ENCODE measurements around the gene NTRK3. TPM values are rescaled to one million over a fixed set of nuclear protein-coding genes. Genes with fewer than 3 reads are reported as not detected.

Gene NTRK3
- total RNA-seq, 6 donors from 2014 or later, result 1.4 to 11.5 (median 2.4) TPM

GRCh38 chr15:88193415-88193814 is 63.1 kb downstream of the NTRK3 start:
- no peak overlapping the region for H3K27ac ChIP-seq
- H3K4me3 ChIP-seq, result no peak overlapping the region
- H3K36me3 ChIP-seq, result no peaks in the 10 kb centered on the region
- H3K27me3 ChIP-seq, result no peaks in the 10 kb centered on the region
- no peaks in the 10 kb centered on the region for H3K4me1 ChIP-seq
- no peak for DNase-seq
- no peaks in the 10 kb centered on the region for H3K9me3 ChIP-seq
- 72% methylated on average over 4 of the region's 4 CpGs for WGBS, 2 donors
- TF ChIP-seq POLR2AphosphoS5 (IDR thresholded peaks at IDR 0.05) (no peak), POLR2A (IDR thresholded peaks at IDR 0.05) (no peak)
- no peak for ATAC-seq (ENCODE audit: low FRiP score in 2 of 2)

GRCh38 chr15:88191812-88192165 is 64.8 kb downstream of the NTRK3 start:
- ATAC-seq (ENCODE audit: low FRiP score in 2 of 2), result peak in 1 of 2 donors; percentile 17
- Histone ChIP-seq H3K36me3 (no peaks in the 10 kb centered on the region), H3K9me3 (no peaks in the 10 kb centered on the region), H3K4me1 (no peaks in the 10 kb centered on the region), H3K27me3 (no peaks in the 10 kb centered on the region), H3K27ac (no peak overlapping the region), H3K4me3 (no peak overlapping the region)
- WGBS, 2 donors, result 58 to 80% methylated on average over 4 to 10 of the region's 10 CpGs
- DNase-seq, result peak in 1 of 2 donors; percentile 58
- TF ChIP-seq POLR2A (IDR thresholded peaks at IDR 0.05) (no peak), POLR2AphosphoS5 (IDR thresholded peaks at IDR 0.05) (no peak), EP300 (IDR thresholded peaks at IDR 0.05) (no peak)
- TF ChIP-seq, protein P1, sequence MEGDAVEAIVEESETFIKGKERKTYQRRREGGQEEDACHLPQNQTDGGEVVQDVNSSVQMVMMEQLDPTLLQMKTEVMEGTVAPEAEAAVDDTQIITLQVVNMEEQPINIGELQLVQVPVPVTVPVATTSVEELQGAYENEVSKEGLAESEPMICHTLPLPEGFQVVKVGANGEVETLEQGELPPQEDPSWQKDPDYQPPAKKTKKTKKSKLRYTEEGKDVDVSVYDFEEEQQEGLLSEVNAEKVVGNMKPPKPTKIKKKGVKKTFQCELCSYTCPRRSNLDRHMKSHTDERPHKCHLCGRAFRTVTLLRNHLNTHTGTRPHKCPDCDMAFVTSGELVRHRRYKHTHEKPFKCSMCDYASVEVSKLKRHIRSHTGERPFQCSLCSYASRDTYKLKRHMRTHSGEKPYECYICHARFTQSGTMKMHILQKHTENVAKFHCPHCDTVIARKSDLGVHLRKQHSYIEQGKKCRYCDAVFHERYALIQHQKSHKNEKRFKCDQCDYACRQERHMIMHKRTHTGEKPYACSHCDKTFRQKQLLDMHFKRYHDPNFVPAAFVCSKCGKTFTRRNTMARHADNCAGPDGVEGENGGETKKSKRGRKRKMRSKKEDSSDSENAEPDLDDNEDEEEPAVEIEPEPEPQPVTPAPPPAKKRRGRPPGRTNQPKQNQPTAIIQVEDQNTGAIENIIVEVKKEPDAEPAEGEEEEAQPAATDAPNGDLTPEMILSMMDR (IDR thresholded peaks at IDR 0.05), result no peak

DNA sequence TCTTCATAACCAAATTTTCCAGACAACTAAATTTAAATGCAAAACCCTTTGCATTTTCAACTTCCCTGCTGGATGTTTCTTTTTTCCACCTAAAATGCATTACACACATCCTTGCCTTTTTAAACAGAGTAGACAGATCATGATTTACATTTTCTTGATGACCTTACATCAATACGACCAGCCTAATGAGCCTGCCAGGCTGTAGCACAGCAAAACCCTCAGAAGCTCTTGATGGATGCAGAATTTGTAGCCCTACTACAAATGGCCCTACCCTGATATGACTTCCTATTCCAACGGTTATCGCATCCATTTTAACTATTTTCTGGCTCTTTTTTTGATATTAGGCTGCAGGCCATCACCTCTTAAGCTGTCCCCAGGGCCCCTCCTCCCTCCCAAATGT is 66.3 kb downstream of the NTRK3 start:
- TF ChIP-seq POLR2A (IDR thresholded peaks at IDR 0.05) (no peak), EP300 (IDR thresholded peaks at IDR 0.05) (no peak), POLR2AphosphoS5 (IDR thresholded peaks at IDR 0.05) (no peak)
- TF ChIP-seq, protein P1 (IDR thresholded peaks at IDR 0.05), result no peak
- Histone ChIP-seq H3K4me1 (no peaks in the 10 kb centered on the region), H3K36me3 (no peaks in the 10 kb centered on the region), H3K9me3 (no peaks in the 10 kb centered on the region), H3K27ac (no peak overlapping the region), H3K4me3 (no peak overlapping the region), H3K27me3 (no peaks in the 10 kb centered on the region)
- ATAC-seq (ENCODE audit: low FRiP score in 2 of 2) (no peak), DNase-seq (no peak)
- 78 to 79% methylated on average over 3 of the region's 3 CpGs for WGBS, 2 donors

DNA sequence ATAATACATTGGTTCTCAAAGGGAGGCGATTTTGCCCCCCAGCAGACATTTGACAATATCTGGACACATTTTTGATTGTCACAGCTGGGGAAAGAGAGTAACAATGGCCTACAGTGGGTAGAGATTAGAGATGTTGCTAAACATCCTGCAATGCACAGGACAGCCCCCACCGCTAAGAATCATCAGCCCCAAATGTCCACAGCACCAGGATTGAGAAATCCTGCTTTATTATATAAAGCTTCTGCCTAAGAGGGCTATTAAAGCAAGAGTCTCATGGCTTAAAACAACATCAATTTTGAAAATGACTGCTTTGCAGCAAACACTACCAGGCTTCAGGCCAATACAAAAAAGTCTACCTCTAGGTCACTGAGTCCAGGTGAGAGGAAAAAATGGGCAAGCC is 68.2 kb downstream of the NTRK3 start:
- no peak for ATAC-seq (ENCODE audit: low FRiP score in 2 of 2)
- TF ChIP-seq POLR2AphosphoS5 (IDR thresholded peaks at IDR 0.05) (no peak), POLR2A (IDR thresholded peaks at IDR 0.05) (no peak), EP300 (IDR thresholded peaks at IDR 0.05) (no peak)
- TF ChIP-seq, protein P1 (IDR thresholded peaks at IDR 0.05), result no peak
- Histone ChIP-seq H3K27ac (no peak overlapping the region), H3K9me3 (no peaks in the 10 kb centered on the region), H3K36me3 (no peaks in the 10 kb centered on the region), H3K4me1 (no peaks in the 10 kb centered on the region), H3K27me3 (no peaks in the 10 kb centered on the region), H3K4me3 (no peak overlapping the region)
- no peak for DNase-seq
- WGBS, 2 donors, result 64 to 76% methylated on average over 2 of the region's 2 CpGs

DNA sequence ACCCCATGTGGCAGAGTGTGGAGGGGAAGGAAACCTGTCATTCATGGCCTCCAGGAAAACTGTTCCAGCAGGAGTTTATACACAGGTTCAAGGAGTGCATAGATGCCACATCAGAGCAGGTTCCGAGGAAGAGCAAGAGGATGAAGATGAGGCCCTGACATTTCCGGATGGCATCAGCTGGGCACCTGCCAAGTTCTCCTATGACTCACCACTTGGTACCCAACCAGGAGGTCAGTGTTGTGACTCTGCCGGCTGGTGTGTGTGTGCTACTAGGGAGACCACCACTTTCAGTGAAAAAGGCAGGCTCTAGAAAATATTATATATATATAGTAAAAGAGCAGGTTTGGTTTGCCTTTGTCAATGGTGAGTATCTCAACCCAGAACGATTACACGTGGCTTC is 69.3 kb downstream of the NTRK3 start:
- Histone ChIP-seq H3K4me1 (no peaks in the 10 kb centered on the region), H3K27me3 (no peaks in the 10 kb centered on the region), H3K9me3 (no peaks in the 10 kb centered on the region), H3K27ac (no peak overlapping the region), H3K4me3 (no peak overlapping the region), H3K36me3 (no peaks in the 10 kb centered on the region)
- DNase-seq (no peak), ATAC-seq (ENCODE audit: low FRiP score in 2 of 2) (no peak)
- 77 to 82% methylated on average over 5 of the region's 5 CpGs for WGBS, 2 donors
- no peak for TF ChIP-seq POLR2AphosphoS5 (IDR thresholded peaks at IDR 0.05)
- TF ChIP-seq, protein P1 (IDR thresholded peaks at IDR 0.05), result no peak
- TF ChIP-seq EP300 (IDR thresholded peaks at IDR 0.05), result no peak
- no peak for TF ChIP-seq POLR2A (IDR thresholded peaks at IDR 0.05)

All from upper lobe of left lung (tissue), 6 donors.